Keratinocyte (primary cell): Measurements from ENCODE around the gene DMAC2. TPM values are rescaled to one million over a fixed set of nuclear protein-coding genes. Genes with fewer than 3 reads are reported as not detected.

ENCODE experiments used
- DNase-seq: peaks from one replicate; pipeline ENCODE4 v3.0.0-alpha.2; 2011; ENCODE audit warnings: low read depth, missing footprints, low spot score
- FAIRE-seq: peaks from 2 replicates; lab custom pipeline; 2011; peaks lifted over from hg19 to GRCh38; lab: Jason Lieb, UNC
- H2AFZ ChIP-seq: 2 replicates; pipeline ENCODE4 v1.6.0; 2012; ENCODE audit warnings: low read length, control low read depth, inconsistent platforms; ENCODE audit not compliant: control insufficient read depth
- H3K27ac ChIP-seq: 2 replicates; pipeline ENCODE4 v1.5.1; 2011; ENCODE audit warnings: low read length; ENCODE audit not compliant: control insufficient read depth, insufficient read depth
- H3K27me3 ChIP-seq: 3 replicates; pipeline ENCODE4 v1.6.0; 2011; ENCODE audit warnings: low read length; ENCODE audit not compliant: control insufficient read depth, insufficient read depth; ENCODE audit errors: extremely low read depth
- H3K36me3 ChIP-seq, 2 experiments: 2 replicates in 1 of 2; 3 replicates in 1 of 2; pipeline ENCODE4 v1.5.1; 2011; ENCODE audit warnings: low read length in 2 of 2, mild to moderate bottlenecking in 1 of 2; ENCODE audit not compliant: control insufficient read depth in 2 of 2, insufficient read depth in 2 of 2; ENCODE audit errors: extremely low read depth in 1 of 2
- H3K4me1 ChIP-seq: 3 replicates; pipeline ENCODE4 v1.5.1; 2011; ENCODE audit warnings: low read length; ENCODE audit not compliant: control insufficient read depth, insufficient read depth; ENCODE audit errors: extremely low read depth
- H3K4me2 ChIP-seq: 3 replicates; pipeline ENCODE4 v1.6.0; 2011; ENCODE audit warnings: low read depth, low read length; ENCODE audit not compliant: control insufficient read depth, insufficient read depth; ENCODE audit errors: extremely low read depth
- H3K4me3 ChIP-seq, 3 experiments: fragments of 200-600 bp in 1 of 3; sonication (generic) in 1 of 3; 2 replicates in 2 of 3; 3 replicates in 1 of 3; pipeline ENCODE4 v1.5.1; 2011 to 2016; ENCODE audit warnings: low read length in 3 of 3, mild to moderate bottlenecking in 3 of 3, control low read depth in 2 of 3, inconsistent platforms in 1 of 3, low read depth in 1 of 3, mixed read lengths in 1 of 3, mixed run types in 1 of 3, moderate library complexity in 1 of 3; ENCODE audit not compliant: control insufficient read depth in 2 of 3, insufficient read depth in 2 of 3; ENCODE audit errors: extremely low read depth in 1 of 3
- H3K79me2 ChIP-seq: 2 replicates; pipeline ENCODE4 v1.6.0; 2012; ENCODE audit warnings: low read length; ENCODE audit not compliant: control insufficient read depth, insufficient read depth
- H3K9ac ChIP-seq: 3 replicates; pipeline ENCODE4 v1.6.0; 2011; ENCODE audit warnings: low read length; ENCODE audit not compliant: control insufficient read depth, insufficient read depth; ENCODE audit errors: extremely low read depth
- H3K9me1 ChIP-seq: 3 replicates; pipeline ENCODE4 v1.6.0; 2011; ENCODE audit warnings: low read length; ENCODE audit not compliant: control insufficient read depth, insufficient read depth; ENCODE audit errors: extremely low read depth
- H3K9me3 ChIP-seq: 2 replicates; pipeline ENCODE4 v1.5.1; 2012; ENCODE audit warnings: low read depth, low read length; ENCODE audit not compliant: control insufficient read depth
- H4K20me1 ChIP-seq: 3 replicates; pipeline ENCODE4 v1.6.0; 2011; ENCODE audit warnings: low read length; ENCODE audit not compliant: control insufficient read depth, insufficient read depth; ENCODE audit errors: extremely low read depth
- CTCF ChIP-seq, 3 experiments: IDR thresholded peaks in 1 of 3; conservative IDR thresholded peaks in 1 of 3; optimal IDR thresholded peaks in 1 of 3; 2 replicates in 2 of 3; 3 replicates in 1 of 3; pipeline versions ENCODE3 to v1.5.1; 2011; ENCODE audit warnings: low read length in 3 of 3, mild to moderate bottlenecking in 3 of 3, moderate library complexity in 2 of 3, control low read depth in 1 of 3, inconsistent platforms in 1 of 3; ENCODE audit not compliant: insufficient read depth in 2 of 3; ENCODE audit errors: extremely low read depth in 1 of 3
- EZH2 ChIP-seq: IDR thresholded peaks from one replicate; pipeline ENCODE4 v1.6.1; 2012; ENCODE audit warnings: inconsistent platforms, mild to moderate bottlenecking, low read length, moderate library complexity
- dilution Hi-C: fragments of 300-500 bp; cut with MboI; formaldehyde crosslinking; loops from one replicate; pipeline ENCODE4 v1.7.0; 2020; ENCODE audit warnings: low sequenced_read_pairs; ENCODE audit not compliant: extremely low pct_ligation_motif_present
- polyA plus RNA-seq, 5 experiments: library from polyadenylated mRNA; depleted of rRNA in 3 of 5; stranded (reverse) in 3 of 5; stranded (forward) in 1 of 5; unstranded in 1 of 5; fragments of >200 nt; gene quantifications; 1 replicate in 1 of 5; 2 replicates in 3 of 5; 3 replicates in 1 of 5; pipeline versions ENCODE4 v1.2.1 to v1.2.3, GENCODE V29; 2011 to 2012; ENCODE audit warnings: missing spikeins in 2 of 5, low read depth in 1 of 5, low replicate concordance in 1 of 5

The DMAC2 gene
- polyA plus RNA-seq, 1 donor (not counting 4 experiments of a cell fraction or from before 2014, with no cell fraction given): 45.3 TPM

DNA sequence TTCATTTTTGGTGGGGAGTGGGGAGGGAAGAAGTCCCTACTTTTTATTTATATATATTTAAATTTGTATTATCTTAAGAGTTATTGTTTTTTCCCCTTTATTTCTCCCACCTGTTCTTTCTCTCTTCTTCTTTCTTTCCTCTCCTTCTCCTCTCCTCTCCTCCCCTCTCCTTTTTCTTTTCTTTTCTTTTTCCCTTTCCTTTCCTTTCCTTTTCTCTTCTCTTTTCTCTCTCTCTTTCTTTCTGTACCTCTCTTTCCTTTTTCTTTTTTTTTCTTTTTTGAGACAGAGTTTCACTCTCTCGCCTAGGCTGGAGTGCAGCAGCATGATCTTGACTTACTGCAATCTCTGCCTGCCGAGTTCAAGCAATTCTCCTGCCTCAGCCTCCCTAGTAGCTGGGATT is 40.2 kb downstream of the DMAC2 start:
- no peaks in the 10 kb centered on the region for H4K20me1 ChIP-seq
- H3K27me3 ChIP-seq: no peaks in the 10 kb centered on the region
- FAIRE-seq (no peak), DNase-seq (no peak)
- H3K9me3 ChIP-seq: no peaks in the 10 kb centered on the region
- H3K4me2 ChIP-seq: no peak overlapping the region
- H3K9ac ChIP-seq: no peak overlapping the region
- H3K4me1 ChIP-seq: peaks cover 13% of the 10 kb centered on the region
- dilution Hi-C loops: no loop called here
- H3K36me3 ChIP-seq: peaks cover 0 to 3% of the 10 kb centered on the region in 2 experiments
- no peak overlapping the region for H3K27ac ChIP-seq
- H3K79me2 ChIP-seq: peaks cover 27% of the 10 kb centered on the region
- no peak overlapping the region for H2AFZ ChIP-seq
- H3K9me1 ChIP-seq: no peaks in the 10 kb centered on the region
- H3K4me3 ChIP-seq: no peak overlapping the region
- no peak for TF ChIP-seq EZH2
- no peak for TF ChIP-seq CTCF (optimal IDR thresholded peaks at IDR 0.05 in 1 of 3, IDR thresholded peaks at IDR 0.05 in 1 of 3, conservative IDR thresholded peaks at IDR 0.05 in 1 of 3; ENCODE audit: extremely low read depth in 1 of 3, insufficient read depth in 2 of 3, low read length in 3 of 3)

DNA sequence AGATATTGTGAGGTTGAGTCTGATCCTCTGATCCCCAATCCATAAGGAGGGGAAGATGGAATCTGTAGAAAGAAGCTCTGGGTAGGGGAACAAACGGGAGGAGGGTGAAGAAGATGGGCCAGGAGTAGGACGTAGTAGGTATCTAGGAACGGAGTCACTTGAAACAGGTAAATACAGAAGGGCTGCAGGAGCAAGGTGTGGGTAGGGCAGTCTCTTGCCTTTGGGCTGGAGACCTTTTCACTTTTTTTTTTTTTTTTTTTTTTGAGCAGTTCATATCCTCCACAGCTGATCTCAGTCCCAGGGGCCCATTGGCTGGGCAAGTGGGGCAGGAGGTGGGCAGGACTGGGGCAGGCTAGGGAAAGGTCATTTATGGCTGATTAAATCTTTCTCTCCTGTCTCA is 40.6 kb downstream of the DMAC2 start:
- H3K4me3 ChIP-seq: no peak overlapping the region
- peaks cover 0 to 3% of the 10 kb centered on the region in 2 experiments for H3K36me3 ChIP-seq
- FAIRE-seq (no peak), DNase-seq (no peak)
- peak overlapping the region; percentile 98 for H3K4me2 ChIP-seq
- peak overlapping the region; percentile 100 for H3K27ac ChIP-seq
- peak overlapping the region; percentile 99 for H3K9ac ChIP-seq
- H3K27me3 ChIP-seq: no peaks in the 10 kb centered on the region
- H3K9me3 ChIP-seq: no peaks in the 10 kb centered on the region
- peaks cover 13% of the 10 kb centered on the region for H3K4me1 ChIP-seq
- H3K9me1 ChIP-seq: no peaks in the 10 kb centered on the region
- H2AFZ ChIP-seq: no peak overlapping the region
- no peaks in the 10 kb centered on the region for H4K20me1 ChIP-seq
- TF ChIP-seq EZH2: no peak
- no peak for TF ChIP-seq CTCF (optimal IDR thresholded peaks at IDR 0.05 in 1 of 3, IDR thresholded peaks at IDR 0.05 in 1 of 3, conservative IDR thresholded peaks at IDR 0.05 in 1 of 3; ENCODE audit: extremely low read depth in 1 of 3, insufficient read depth in 2 of 3, low read length in 3 of 3)
- peaks cover 27% of the 10 kb centered on the region for H3K79me2 ChIP-seq
- dilution Hi-C loops: no loop called here
